Measurements from ENCODE around the gene BCL2A1.
"Not testable (repeated sequence)": the region's sequence is repeated elsewhere in the genome, so short reads cannot be mapped to it uniquely, and the experiment has no call there.

The BCL2A1 gene

DNA sequence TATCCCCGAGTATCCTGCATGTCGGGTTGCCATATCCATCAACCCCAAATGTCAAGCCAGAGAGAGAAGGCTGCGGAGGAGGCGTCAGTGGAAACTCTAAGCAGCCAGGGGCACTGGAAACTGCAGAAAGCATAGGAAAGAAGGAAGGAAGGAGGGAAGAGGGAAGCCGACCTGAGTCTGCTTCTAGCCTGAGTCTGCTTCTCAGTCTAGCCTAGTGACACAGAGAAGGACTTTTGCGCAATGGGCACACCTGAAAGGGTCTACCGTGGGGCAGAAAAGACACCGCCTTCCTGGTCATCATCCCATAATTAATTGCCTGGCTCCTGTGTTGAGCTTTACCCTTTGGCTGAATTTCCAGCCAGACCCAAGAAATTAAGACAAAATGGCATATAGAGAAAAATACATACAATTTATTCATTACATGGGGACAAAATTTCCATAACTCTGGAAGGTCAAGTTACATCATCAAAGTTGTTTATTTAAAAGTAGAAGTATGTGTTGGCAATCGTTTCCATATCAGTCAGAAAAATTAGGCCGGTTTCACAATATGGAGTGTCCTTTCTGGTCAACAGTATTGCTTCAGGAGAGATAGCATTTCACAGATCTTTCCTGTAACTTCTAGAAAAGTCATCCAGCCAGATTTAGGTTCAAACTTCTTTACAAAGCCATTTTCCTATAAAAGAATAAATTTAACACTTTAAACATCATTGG lies 10.3 kb downstream of the BCL2A1 start:
- no peak for DNase-seq (ENCODE audit: low read depth in 3 of 3)

DNA sequence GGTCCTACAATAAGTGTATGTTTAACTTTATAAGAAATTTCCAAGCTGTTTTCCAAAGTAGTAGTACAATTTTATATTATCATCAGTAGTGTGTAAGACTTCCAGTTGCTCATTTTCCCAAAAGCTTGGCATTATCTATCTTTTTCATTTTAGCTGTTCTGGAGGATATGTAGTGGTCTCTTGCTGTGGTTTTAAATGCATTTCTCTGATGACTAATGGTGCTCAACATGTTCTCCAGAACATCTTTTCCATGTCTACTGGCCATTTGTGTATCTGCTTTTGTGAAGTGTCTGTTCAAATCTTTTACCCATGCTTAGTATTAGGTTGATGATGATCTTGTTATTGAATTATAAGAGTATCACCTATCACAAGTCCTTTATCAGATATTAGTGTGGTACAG lies 13.3 kb downstream of the BCL2A1 start:
- no peak for DNase-seq (ENCODE audit: low read depth in 3 of 3)

- no peak for DNase-seq (ENCODE audit: low read depth in 3 of 3)
These were observed 14.5 kb downstream of the BCL2A1 start for GRCh38 chr15:79956354-79956939.

- DNase-seq (ENCODE audit: low read depth in 3 of 3) = no peak
These were observed 16.3 kb downstream of the BCL2A1 start for GRCh38 chr15:79954661-79955060.

GRCh38 chr15:79953951-79954444 lies 17.0 kb downstream of the BCL2A1 start:
- no peak for DNase-seq (ENCODE audit: low read depth in 3 of 3)

DNA sequence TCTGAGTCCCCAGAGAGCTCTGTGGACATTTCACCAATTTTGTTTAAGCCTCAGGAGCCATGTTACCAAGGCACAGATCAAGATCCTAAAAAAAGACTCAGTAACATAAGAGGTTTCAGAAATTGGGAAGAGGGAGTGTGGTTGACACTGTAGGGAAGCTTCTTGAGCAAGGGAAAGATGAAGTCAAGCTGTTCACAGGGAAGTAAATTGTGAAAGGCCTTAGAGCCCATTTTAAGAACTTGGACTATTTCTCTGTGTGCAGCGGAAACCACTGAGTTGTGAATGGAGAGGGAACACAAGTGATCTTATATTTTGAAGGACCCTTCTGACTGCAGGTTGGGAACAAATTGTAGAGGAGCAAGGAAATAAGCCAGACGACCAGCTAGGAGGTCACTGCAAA lies 18.7 kb downstream of the BCL2A1 start:
- DNase-seq (ENCODE audit: low read depth in 3 of 3) = no peak

- no peak for DNase-seq (ENCODE audit: low read depth in 3 of 3)
These were observed 20.7 kb downstream of the BCL2A1 start for GRCh38 chr15:79950247-79950646.

DNA sequence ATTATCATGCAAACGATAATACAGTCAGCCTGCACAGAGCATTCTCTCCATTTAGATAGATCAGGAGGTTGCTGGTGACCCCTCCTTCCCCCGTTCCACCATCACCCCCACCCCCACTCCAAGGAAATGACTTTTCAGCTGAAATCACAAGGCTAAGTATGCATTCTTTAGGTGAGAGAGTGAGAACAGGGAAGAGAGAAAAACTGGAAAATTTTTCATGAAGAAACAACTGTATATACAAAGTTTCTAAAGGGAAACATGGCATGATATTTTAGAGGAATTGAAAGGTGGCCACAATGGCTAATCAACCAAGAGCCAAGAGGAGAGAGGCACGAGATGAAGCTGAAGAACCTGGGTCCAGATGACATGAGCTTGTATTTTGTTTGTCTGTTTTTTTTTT lies 22.2 kb downstream of the BCL2A1 start:
- no peak for DNase-seq (ENCODE audit: low read depth in 3 of 3)

DNA sequence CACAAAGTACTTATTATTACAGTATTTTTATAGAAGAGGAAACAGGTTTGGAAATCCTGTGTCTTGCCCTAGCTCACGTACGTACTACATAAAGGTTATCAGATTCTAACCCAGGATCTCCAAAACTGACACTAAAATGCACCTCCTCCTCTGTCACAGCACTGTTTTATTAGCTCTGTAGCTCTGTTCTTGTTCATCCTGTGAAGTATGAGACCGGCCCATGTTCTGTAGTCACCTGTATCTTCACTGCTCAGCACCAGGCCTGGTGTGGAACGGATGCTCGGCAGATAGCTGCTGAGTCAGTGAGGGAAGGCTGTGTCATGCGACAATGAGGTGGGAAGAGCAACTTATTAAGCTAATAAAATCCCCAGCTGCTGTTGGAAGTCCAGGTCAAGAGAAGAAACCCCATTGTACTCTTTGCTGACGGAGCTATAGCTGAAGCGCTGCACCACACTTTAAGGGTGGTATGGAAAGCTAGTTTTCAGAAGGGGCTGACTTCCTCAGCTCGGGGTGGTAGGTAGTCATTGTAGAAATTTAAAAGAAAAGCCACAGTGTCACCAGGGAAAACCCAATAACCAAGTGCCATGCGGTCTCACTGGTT lies 22.8 kb downstream of the BCL2A1 start:
- no peak for DNase-seq (ENCODE audit: low read depth in 3 of 3)

DNA sequence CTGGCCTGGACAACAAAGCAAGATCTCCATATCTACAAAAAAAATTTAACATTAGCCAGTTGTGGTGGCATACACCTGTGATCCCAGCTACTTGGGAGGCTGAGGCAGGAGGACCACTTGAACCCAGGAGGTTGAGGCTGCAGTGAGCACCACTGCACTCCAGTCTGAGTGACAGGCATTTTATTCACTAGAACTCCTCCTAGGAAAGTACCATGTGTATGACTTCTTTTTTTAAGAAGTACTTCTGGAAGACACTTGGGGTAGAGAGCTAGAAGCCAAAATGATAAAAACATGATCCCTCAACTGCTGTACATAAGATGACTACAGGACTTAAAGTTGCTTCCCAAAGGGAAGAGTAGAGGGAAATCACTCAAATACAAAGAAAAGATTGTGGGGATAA lies 24.0 kb downstream of the BCL2A1 start:
- no peak for DNase-seq (ENCODE audit: low read depth in 3 of 3)

DNA sequence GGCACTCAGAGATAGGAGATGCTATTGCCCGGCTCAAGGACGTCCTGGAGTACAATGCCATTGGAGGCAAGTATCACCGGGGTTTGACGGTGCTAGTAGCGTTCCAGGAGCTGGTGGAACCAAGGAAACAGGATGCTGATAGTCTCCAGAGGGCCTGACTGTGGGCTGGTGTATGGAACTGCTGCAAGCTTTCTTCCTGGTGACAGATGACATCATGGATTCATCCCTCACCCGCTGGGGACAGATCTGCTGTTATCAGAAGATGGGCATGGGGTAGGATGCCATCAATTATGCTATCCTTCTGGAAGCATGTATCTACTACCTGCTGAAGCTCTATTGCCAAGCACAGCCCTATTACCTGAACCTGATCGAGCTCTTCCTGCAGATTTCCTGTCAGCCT lies 26.4 kb downstream of the BCL2A1 start:
- no peak for DNase-seq (ENCODE audit: low read depth in 3 of 3)

DNA sequence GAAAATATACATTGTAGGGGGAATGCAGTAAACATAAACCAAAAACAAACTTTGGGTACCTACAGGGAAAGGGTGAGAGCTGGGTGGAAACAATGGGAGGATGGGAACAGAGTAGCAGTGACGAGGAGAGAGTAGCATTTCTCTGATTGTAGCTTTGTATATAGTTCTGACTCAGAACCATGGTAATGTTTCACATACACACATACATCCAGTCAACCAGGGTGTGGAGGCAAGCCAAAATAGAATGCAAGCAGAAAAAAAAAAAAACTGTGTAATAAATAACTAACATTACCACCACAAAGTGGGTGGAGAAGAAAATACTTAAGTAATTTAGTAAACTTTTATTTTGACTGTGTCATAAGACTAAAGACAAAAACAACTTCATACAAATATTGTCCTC lies 27.2 kb downstream of the BCL2A1 start:
- DNase-seq (ENCODE audit: low read depth in 3 of 3) = no peak

GRCh38 chr15:79942741-79943481 lies 28.1 kb downstream of the BCL2A1 start:
- DNase-seq (ENCODE audit: low read depth in 3 of 3) = no peak

DNA sequence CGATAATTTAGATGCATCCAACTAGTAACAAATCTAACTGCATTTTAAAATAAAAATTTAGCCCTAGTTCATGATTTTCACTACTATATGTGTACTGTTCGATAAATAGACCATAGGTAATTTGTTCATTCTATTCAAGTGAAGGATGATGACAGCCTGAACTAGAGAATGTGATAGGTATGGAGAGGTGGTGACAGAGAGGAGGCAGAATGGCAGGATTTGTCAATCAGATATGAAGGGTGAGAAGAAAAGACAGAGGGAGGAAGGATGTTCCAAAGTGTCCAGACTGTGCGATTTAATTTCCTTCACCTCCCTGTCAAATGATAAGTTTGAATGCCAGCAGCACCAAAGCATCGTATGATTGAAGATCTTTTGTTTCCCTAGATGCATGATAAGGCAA lies 31.6 kb downstream of the BCL2A1 start:
- DNase-seq (ENCODE audit: low read depth in 3 of 3) = no peak

DNA sequence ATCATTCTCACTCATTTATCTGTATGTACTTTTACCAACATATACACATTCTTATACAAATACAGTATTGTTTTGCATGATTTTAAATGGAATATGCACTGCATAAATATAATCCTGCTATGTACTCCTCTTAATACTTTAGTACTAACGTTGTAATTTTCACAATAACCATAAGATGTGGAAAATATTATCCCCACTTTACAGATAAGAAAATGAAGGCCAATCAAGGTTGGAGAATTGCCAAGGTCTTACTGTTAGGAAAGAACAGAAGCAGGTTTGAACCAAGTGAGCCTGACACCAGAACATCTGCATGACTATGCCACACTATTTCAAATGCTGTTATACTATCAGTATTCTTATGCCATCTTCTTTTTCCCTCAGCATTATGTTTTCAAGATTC lies 32.9 kb downstream of the BCL2A1 start:
- no peak for DNase-seq (ENCODE audit: low read depth in 3 of 3)

DNA sequence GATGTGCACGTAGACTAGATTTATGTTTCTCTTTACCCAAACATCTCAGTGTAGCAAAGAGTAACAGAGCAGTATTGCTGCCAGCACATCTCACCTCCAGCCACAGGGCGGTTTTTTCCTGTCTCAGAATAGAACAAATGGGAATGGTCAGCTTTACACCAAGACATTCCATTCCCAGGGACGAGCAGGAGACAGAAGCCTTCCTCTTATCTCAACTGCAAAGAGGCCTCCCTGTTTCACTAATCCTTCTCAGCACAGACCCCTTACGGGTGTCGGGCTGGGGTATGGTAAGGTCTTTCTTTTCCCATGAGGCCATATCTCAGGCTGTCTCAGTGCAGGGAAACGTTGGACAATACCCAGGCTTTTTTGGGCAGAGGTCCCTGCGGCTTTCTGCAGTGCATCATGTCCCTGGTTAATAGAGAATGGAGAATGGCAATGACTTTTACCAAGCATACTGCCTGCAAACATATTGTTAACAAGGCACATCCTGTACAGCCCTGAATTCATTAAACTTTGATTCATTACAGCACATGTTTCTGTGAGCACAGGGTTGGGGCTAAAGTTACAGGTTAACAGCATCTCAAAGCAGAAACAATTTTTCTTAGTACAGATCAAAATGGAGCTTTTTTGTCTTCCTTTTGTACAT lies 35.3 kb downstream of the BCL2A1 start:
- not testable (repeated sequence) for DNase-seq (ENCODE audit: low read depth in 3 of 3)

GRCh38 chr15:79933231-79933630 lies 37.8 kb downstream of the BCL2A1 start:
- DNase-seq (ENCODE audit: low read depth in 3 of 3) = no peak

GRCh38 chr15:79932447-79932846 lies 38.5 kb downstream of the BCL2A1 start:
- no peak for DNase-seq (ENCODE audit: low read depth in 3 of 3)

DNA sequence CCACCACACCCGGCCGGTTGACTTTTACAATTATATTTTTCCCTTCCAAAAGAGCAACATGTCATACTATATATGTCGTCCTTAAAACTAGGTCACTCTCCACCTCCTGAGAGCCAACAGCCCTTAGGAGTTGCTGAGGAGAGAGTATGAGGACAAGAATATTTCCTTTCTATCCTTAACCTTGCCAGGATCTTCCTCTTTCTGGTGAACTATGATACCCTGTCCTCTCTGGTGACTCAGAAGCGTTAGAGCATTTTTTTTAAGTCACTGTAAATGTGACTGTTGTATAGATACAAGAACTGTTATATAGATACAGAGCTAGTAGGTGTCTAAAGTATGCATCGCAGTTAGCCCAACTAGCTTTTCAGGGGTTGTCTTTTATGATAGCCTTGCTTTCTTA lies 40.5 kb downstream of the BCL2A1 start:
- no peak for DNase-seq (ENCODE audit: low read depth in 3 of 3)

DNA sequence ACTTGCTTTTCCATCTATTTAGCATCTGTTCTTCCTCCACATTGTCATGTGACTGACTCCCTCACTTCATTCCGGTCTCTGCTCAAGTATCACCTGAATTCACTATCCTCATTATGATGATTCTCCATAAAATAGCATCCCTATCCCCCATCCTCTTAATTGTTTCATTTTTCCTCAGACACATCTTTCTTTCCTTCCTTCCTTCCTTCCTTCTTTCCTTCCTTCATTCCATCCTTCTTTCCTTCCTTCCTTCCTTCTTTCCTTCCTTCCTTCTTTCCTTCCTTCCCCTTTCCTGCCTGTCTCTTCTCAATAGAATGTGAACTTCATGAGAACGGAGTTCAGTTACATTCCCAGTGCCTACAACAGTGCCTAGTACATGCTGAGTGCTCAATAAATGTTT lies 41.6 kb downstream of the BCL2A1 start:
- no peak for DNase-seq (ENCODE audit: low read depth in 3 of 3)

DNA sequence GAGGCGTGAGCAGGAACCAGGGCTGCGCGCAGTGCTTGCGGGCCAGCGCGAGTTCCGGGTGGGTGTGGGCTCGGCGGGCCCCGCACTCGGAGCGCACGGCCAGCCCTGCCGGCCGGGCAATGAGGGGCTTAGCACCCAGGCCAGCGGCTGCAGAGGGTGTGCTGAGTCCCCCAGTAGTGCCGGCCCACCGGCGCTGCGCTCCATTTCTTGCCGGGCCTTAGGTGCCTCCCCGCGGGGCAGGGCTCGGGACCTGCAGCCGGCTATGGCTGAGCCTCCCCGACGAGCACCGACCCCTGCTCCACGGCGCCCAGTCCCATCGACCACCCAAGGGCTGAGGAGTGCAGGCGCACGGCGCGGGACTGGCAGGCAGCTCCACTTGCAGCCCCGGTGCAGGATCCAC lies 44.9 kb downstream of the BCL2A1 start:
- not testable (repeated sequence) for DNase-seq (ENCODE audit: low read depth in 3 of 3)

DNA sequence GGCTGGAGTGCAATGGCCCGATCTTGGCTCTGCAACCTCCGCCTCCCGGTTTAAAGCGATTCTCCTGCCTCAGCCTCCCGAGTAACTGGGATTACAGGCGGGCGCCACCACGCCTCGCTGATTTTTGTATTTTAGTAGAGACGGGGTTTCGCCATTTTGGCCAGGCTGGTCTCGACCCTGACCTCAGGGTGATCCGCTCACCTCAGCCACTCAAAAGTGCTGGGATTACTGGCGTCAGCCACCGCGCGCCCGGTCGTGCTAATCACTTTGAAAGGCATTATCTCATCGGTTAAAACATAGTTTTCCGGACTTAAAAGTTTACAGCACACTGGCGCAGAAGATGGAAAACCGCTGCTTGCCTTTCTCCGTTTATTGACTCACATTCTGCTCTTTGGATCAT lies 46.6 kb downstream of the BCL2A1 start:
- DNase-seq (ENCODE audit: low read depth in 3 of 3) = no peak
